OCI-LY1 (cell line): Measurements from ENCODE around the gene PIK3R1.

Source experiments
- H2AFZ ChIP-seq: fragments of 200-600 bp; sonication (generic), shearing (Covaris generic); 2 replicates; pipeline ENCODE4 v1.6.0; 2014; ENCODE audit warnings: antibody characterized with exemption, mild to moderate bottlenecking, low read length
- H3F3A ChIP-seq: fragments of 200-600 bp; sonication (generic), shearing (Covaris generic); 2 replicates; pipeline ENCODE4 v1.6.0; 2014; ENCODE audit warnings: mild to moderate bottlenecking, antibody characterized with exemption, low read length, moderate library complexity; ENCODE audit not compliant: insufficient read depth
- H3K27ac ChIP-seq: fragments of 200-600 bp; sonication (generic); 2 replicates; pipeline ENCODE4 v1.5.1; 2014; ENCODE audit warnings: low read length, mixed run types, mild to moderate bottlenecking, low read depth; ENCODE audit not compliant: poor library complexity, severe bottlenecking
- H3K27me3 ChIP-seq: fragments of 200-600 bp; sonication (generic); 2 replicates; pipeline ENCODE4 v1.6.0; 2014; ENCODE audit warnings: antibody characterized with exemption, mild to moderate bottlenecking, low read length, moderate library complexity; ENCODE audit not compliant: insufficient read depth
- H3K36me3 ChIP-seq: fragments of 200-600 bp; sonication (generic); 2 replicates; pipeline ENCODE4 v1.6.1; 2014; ENCODE audit warnings: mild to moderate bottlenecking, antibody characterized with exemption, low read length, moderate library complexity, mixed read lengths; ENCODE audit not compliant: insufficient read depth
- H3K4me1 ChIP-seq: fragments of 200-600 bp; sonication (generic); 2 replicates; pipeline ENCODE4 v1.5.1; 2014; ENCODE audit warnings: mild to moderate bottlenecking, low read length, moderate library complexity; ENCODE audit not compliant: insufficient read depth, severe bottlenecking
- H3K4me2 ChIP-seq: fragments of 200-600 bp; sonication (generic), shearing (Covaris generic); 2 replicates; pipeline ENCODE4 v1.6.1; 2014; ENCODE audit warnings: low read length
- H3K4me3 ChIP-seq: fragments of 200-600 bp; sonication (generic); 2 replicates; pipeline ENCODE4 v1.5.1; 2014; ENCODE audit warnings: low read length, low read depth, mild to moderate bottlenecking, mixed read lengths; ENCODE audit not compliant: poor library complexity, severe bottlenecking
- H3K79me2 ChIP-seq: fragments of 200-600 bp; shearing (Covaris generic); 2 replicates; pipeline ENCODE4 v1.6.1; 2016; ENCODE audit warnings: mixed run types, low read length, mixed read lengths; ENCODE audit not compliant: insufficient read depth
- H3K9ac ChIP-seq: fragments of 200-600 bp; sonication (generic), shearing (Covaris generic); 2 replicates; pipeline ENCODE4 v1.6.1; 2014; ENCODE audit warnings: mild to moderate bottlenecking, low read length, mixed read lengths
- H3K9me2 ChIP-seq: fragments of 200-600 bp; sonication (generic), shearing (Covaris generic); 2 replicates; pipeline ENCODE4 v1.6.1; 2014; ENCODE audit warnings: low read depth, mild to moderate bottlenecking, low read length, mixed read lengths
- H3K9me3 ChIP-seq: fragments of 200-600 bp; shearing (Covaris generic); 2 replicates; pipeline ENCODE4 v1.6.1; 2014; ENCODE audit warnings: low read length, mixed read lengths
- H4K20me1 ChIP-seq: fragments of 200-600 bp; sonication (generic), shearing (Covaris generic); 2 replicates; pipeline ENCODE4 v1.6.0; 2016; ENCODE audit warnings: mild to moderate bottlenecking, low read length; ENCODE audit not compliant: insufficient read depth
- CTCF ChIP-seq: fragments of 200-600 bp; sonication (generic), shearing (Covaris generic); IDR thresholded peaks from 2 replicates; pipeline ENCODE4 v1.5.1; 2017; ENCODE audit warnings: mild to moderate bottlenecking, antibody characterized with exemption, low read length, moderate library complexity, mixed read lengths
- EZH2 ChIP-seq: fragments of 200-600 bp; sonication (generic), shearing (Covaris generic); IDR thresholded peaks from 2 replicates; pipeline ENCODE4 v1.8.0; 2017; ENCODE audit warnings: borderline replicate concordance, mixed run types, mild to moderate bottlenecking, antibody characterized with exemption, low read length, moderate library complexity, mixed read lengths

Gene PIK3R1

DNA sequence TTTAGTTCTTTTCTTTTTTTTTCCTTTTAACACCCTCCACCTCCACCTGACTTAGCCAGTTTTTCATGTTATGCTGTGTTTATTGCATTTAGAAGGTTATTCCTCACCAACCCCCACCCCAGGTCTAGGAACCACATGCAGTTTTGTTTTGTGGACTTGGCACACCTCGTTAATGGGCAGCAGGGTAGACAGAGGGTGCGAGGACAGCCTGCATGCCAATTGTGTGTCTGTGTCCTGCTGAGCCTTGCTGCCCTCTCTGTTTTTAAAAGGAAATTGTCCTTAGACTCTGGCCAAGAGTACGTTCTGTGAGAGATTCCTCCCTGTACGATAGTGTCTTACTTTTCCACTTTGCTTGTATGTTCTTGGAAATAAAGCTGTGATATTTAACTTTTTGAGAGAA is 13.9 kb downstream of the PIK3R1 start:
- TF ChIP-seq CTCF: no peak
- no peak for TF ChIP-seq EZH2
- no peak overlapping the region for H3K4me3 ChIP-seq
- H3K27me3 ChIP-seq: no peaks in the 10 kb centered on the region
- no peak overlapping the region for H3K27ac ChIP-seq
- no peak overlapping the region for H3K4me2 ChIP-seq
- no peaks in the 10 kb centered on the region for H4K20me1 ChIP-seq
- H3K9me2 ChIP-seq: no peaks in the 10 kb centered on the region
- no peaks in the 10 kb centered on the region; the same call in 1 of the 2 replicates for H3F3A ChIP-seq
- H3K36me3 ChIP-seq: peaks cover 52% of the 10 kb centered on the region; the same call in 1 of the 2 replicates
- no peaks in the 10 kb centered on the region for H3K9me3 ChIP-seq
- no peak overlapping the region for H3K9ac ChIP-seq
- H2AFZ ChIP-seq: no peak overlapping the region
- H3K79me2 ChIP-seq: peaks cover 73% of the 10 kb centered on the region
- peaks cover 12% of the 10 kb centered on the region for H3K4me1 ChIP-seq

- Histone ChIP-seq H3K9me3 (no peaks in the 10 kb centered on the region), H3K36me3 (peaks cover 52% of the 10 kb centered on the region; the same call in 1 of the 2 replicates), H3K9ac (no peak overlapping the region), H3K79me2 (peaks cover 73% of the 10 kb centered on the region), H3K9me2 (no peaks in the 10 kb centered on the region), H4K20me1 (no peaks in the 10 kb centered on the region), H2AFZ (no peak overlapping the region), H3K4me1 (peaks cover 8% of the 10 kb centered on the region), H3K4me3 (no peak overlapping the region), H3K4me2 (no peak overlapping the region), H3F3A (no peaks in the 10 kb centered on the region; the same call in 1 of the 2 replicates), H3K27ac (no peak overlapping the region), H3K27me3 (no peaks in the 10 kb centered on the region)
- TF ChIP-seq EZH2 (no peak), CTCF (no peak)
These were observed 14.7 kb downstream of the PIK3R1 start for GRCh38 chr5:68230285-68230684.

DNA sequence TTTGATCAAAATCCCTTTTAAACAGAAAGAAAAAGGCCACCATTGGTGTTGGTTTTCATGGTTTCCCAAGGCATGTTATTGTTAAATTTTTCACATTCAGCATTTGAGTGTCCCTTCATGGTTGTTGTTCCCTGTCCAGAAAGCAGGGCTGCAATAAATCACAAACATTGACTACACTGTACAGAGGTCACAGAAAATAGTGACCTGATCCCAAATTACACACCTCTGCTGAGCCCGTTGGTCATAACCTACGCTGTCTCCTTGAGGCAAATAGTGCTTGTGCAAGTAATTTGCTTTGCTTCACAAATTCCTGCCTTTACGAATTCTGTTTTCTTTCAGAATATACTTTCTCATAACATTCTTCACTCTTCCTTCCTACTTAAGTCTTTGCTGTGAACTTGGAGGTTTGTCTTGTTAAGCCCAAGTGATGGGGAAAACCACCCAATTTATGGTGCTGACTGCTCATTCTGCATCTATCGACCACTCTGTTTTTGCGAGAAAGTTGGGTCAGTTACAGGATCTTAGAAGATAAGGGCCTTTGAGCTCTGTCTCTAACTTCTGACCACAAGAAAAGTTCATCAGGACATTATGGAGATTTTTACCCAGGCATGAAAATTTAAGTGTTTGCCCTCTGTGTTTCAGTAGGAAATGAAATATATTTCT is 16.0 kb downstream of the PIK3R1 start:
- Histone ChIP-seq H3K4me1 (peaks cover 9% of the 10 kb centered on the region), H3K79me2 (peaks cover 84% of the 10 kb centered on the region), H2AFZ (no peak overlapping the region), H3K9me3 (no peaks in the 10 kb centered on the region), H3K27me3 (no peaks in the 10 kb centered on the region), H3K9ac (no peak overlapping the region), H4K20me1 (no peaks in the 10 kb centered on the region), H3K27ac (no peak overlapping the region), H3K4me3 (no peak overlapping the region), H3F3A (no peaks in the 10 kb centered on the region; the same call in 1 of the 2 replicates), H3K36me3 (peaks cover 43% of the 10 kb centered on the region; the same call in 1 of the 2 replicates), H3K4me2 (no peak overlapping the region), H3K9me2 (no peaks in the 10 kb centered on the region)
- no peak for TF ChIP-seq EZH2
- TF ChIP-seq CTCF: no peak
